Measurements from ENCODE around the gene SERINC5. TPM values are rescaled to one million over a fixed set of nuclear protein-coding genes. Genes with fewer than 3 reads are reported as not detected.

SERINC5 gene
- total RNA-seq, 1 experiment from 2014 or later: 70.6 TPM

- no peaks in the 10 kb centered on the region for H3K9me3 ChIP-seq (ENCODE audit: control insufficient read depth, insufficient read depth, low read depth, low read length)
- H3K4me3 ChIP-seq (ENCODE audit: low read depth in 2 of 2, low read length in 2 of 2): no peak overlapping the region
- no peak for DNase-seq (ENCODE audit: low read depth, low spot score)
- POLR2A ChIA-PET: interaction anchor here (0.5 kb wide), 1 partner anchor 18 kb away, joined by 3 read pairs; no protein-coding TSS in a partner anchor
- no peaks in the 10 kb centered on the region for H3K36me3 ChIP-seq (ENCODE audit: control insufficient read depth, insufficient read depth, low read length)
- H3K27ac ChIP-seq (ENCODE audit: low read length): peak overlapping the region; percentile 13; the same call in 1 of the 2 replicates
- CTCF ChIA-PET: interaction anchor here (0.7 kb wide), 1 partner anchor 240 kb away, joined by 4 read pairs; no protein-coding TSS in a partner anchor
- H3K27me3 ChIP-seq (ENCODE audit: control insufficient read depth, insufficient read depth, low read length): no peaks in the 10 kb centered on the region
- BruUV-seq (replicated peaks): no TSS peak
- no peak for ATAC-seq
- intact Hi-C loops (cut with micrococcal nuclease; ENCODE audit: unreplicated experiment): no loop called here
- H3K4me1 ChIP-seq (ENCODE audit: control insufficient read depth, insufficient read depth, low read length): peaks cover 46% of the 10 kb centered on the region
- in situ Hi-C loops (cut with HindIII; ENCODE audit: low pct_unique_long_range_greater_than_20kb, low sequenced_read_pairs): no loop called here
- TF ChIP-seq TCF7L2 (IDR thresholded peaks at IDR 0.05; ENCODE audit: low read depth, low read length) (no peak), REST (IDR thresholded peaks at IDR 0.05; ENCODE audit: insufficient read depth in 1 of 2, low read depth in 2 of 2, low read length in 1 of 2) (no peak), POLR2AphosphoS5 (IDR thresholded peaks at IDR 0.05; ENCODE audit: low read depth, low read length) (no peak), SIN3A (IDR thresholded peaks at IDR 0.05; ENCODE audit: borderline replicate concordance, insufficient read depth, low read depth, low read length) (no peak), CTCF (IDR thresholded peaks at IDR 0.05) (no peak)
Measured at GRCh38 chr5:80249901-80250300, 5.9 kb downstream of the SERINC5 start.

- DNase-seq (ENCODE audit: low read depth, low spot score) (no peak), ATAC-seq (no peak)
- H3K4me3 ChIP-seq (ENCODE audit: low read depth in 2 of 2, low read length in 2 of 2): no peak overlapping the region
- H3K36me3 ChIP-seq (ENCODE audit: control insufficient read depth, insufficient read depth, low read length): no peaks in the 10 kb centered on the region
- POLR2A ChIA-PET: no interaction called here
- H3K27ac ChIP-seq (ENCODE audit: low read length): peak overlapping the region; percentile 41; the same call in 1 of the 2 replicates
- intact Hi-C loops (cut with micrococcal nuclease; ENCODE audit: unreplicated experiment) (no loop called here), in situ Hi-C loops (cut with HindIII; ENCODE audit: low pct_unique_long_range_greater_than_20kb, low sequenced_read_pairs) (no loop called here)
- CTCF ChIA-PET: interaction anchor here (0.6 kb wide), 1 partner anchor 45 kb away, joined by 3 read pairs; no protein-coding TSS in a partner anchor
- H3K4me1 ChIP-seq (ENCODE audit: control insufficient read depth, insufficient read depth, low read length): peaks cover 31% of the 10 kb centered on the region
- BruUV-seq (replicated peaks): no TSS peak
- no peaks in the 10 kb centered on the region for H3K27me3 ChIP-seq (ENCODE audit: control insufficient read depth, insufficient read depth, low read length)
- TF ChIP-seq CTCF (IDR thresholded peaks at IDR 0.05) (no peak), TCF7L2 (IDR thresholded peaks at IDR 0.05; ENCODE audit: low read depth, low read length) (no peak), REST (IDR thresholded peaks at IDR 0.05; ENCODE audit: insufficient read depth in 1 of 2, low read depth in 2 of 2, low read length in 1 of 2) (no peak), POLR2AphosphoS5 (IDR thresholded peaks at IDR 0.05; ENCODE audit: low read depth, low read length) (no peak), SIN3A (IDR thresholded peaks at IDR 0.05; ENCODE audit: borderline replicate concordance, insufficient read depth, low read depth, low read length) (no peak)
- H3K9me3 ChIP-seq (ENCODE audit: control insufficient read depth, insufficient read depth, low read depth, low read length): peaks cover 1% of the 10 kb centered on the region; the same call in 1 of the 2 replicates
Measured at GRCh38 chr5:80248378-80248777, 7.5 kb downstream of the SERINC5 start.

Data from Panc1 (cell line).